H1 (cell line): ENCODE results near the gene AOPEP. TPM values are rescaled to one million over a fixed set of nuclear protein-coding genes. Genes with fewer than 3 reads are reported as not detected.

Experiments used
- CTCF ChIA-PET: fragments of 300-600 bp; sonication (Branson Sonifier 250); formaldehyde crosslinking; loops from one replicate; lab custom pipeline; 2021; ENCODE audit not compliant: partially characterized antibody; lab: Charles Lee
- POLR2A ChIA-PET: fragments of 300-600 bp; sonication (Branson Sonifier 250); formaldehyde crosslinking; loops from one replicate; lab custom pipeline; 2021; ENCODE audit warnings: inconsistent platforms; ENCODE audit not compliant: partially characterized antibody; lab: Charles Lee
- DNase-seq, 2 experiments: peaks; one replicate each; pipeline versions ENCODE4 v3.0.0 to v3.0.0-alpha.2; 2010 to 2022; ENCODE audit warnings: low spot score in 2 of 2, low read depth in 1 of 2, mixed read lengths in 1 of 2
- FAIRE-seq: peaks from 2 replicates; lab custom pipeline; 2011; peaks lifted over from hg19 to GRCh38; lab: Jason Lieb, UNC
- H2AFZ ChIP-seq: 2 replicates; pipeline ENCODE4 v1.8.1; 2012; ENCODE audit warnings: low read length, inconsistent platforms
- H2AK5ac ChIP-seq: 2 replicates; pipeline ENCODE4 v1.6.1; 2013; ENCODE audit warnings: low read depth, low read length
- H2BK120ac ChIP-seq: replicated peaks from 2 replicates; pipeline ENCODE3; 2013; ENCODE audit warnings: low read depth, low read length, inconsistent platforms
- H2BK12ac ChIP-seq: 2 replicates; pipeline ENCODE4 v1.6.1; 2013; ENCODE audit warnings: low read depth, low read length
- H2BK15ac ChIP-seq: 2 replicates; pipeline ENCODE4 v1.6.1; 2013; ENCODE audit warnings: low read length
- H2BK20ac ChIP-seq: 2 replicates; pipeline ENCODE4 v1.6.1; 2013; ENCODE audit warnings: low read length
- H2BK5ac ChIP-seq: 2 replicates; pipeline ENCODE4 v1.6.1; 2013; ENCODE audit warnings: low read depth, low read length
- H3K14ac ChIP-seq: 2 replicates; pipeline ENCODE4 v1.6.1; 2013; ENCODE audit warnings: inconsistent platforms; ENCODE audit not compliant: insufficient read length
- H3K18ac ChIP-seq: 2 replicates; pipeline ENCODE4 v1.6.1; 2013; ENCODE audit warnings: low read length; ENCODE audit errors: extremely low read depth
- H3K23ac ChIP-seq: 2 replicates; pipeline ENCODE4 v1.6.1; 2013; ENCODE audit warnings: inconsistent platforms; ENCODE audit not compliant: insufficient read length
- H3K23me2 ChIP-seq: 2 replicates; pipeline ENCODE4 v1.6.1; 2013; ENCODE audit warnings: low read depth, low read length
- H3K27ac ChIP-seq: 2 replicates; pipeline ENCODE4 v1.6.1; 2011; ENCODE audit warnings: low read depth, low read length, inconsistent platforms
- H3K27me3 ChIP-seq, 4 experiments: replicated peaks in 1 of 4; 1 replicate in 1 of 4; 2 replicates in 3 of 4; pipeline versions ENCODE4 v1.6.1 to v1.8.1; 2011 to 2013; ENCODE audit warnings: low read length in 3 of 4, mild to moderate bottlenecking in 3 of 4, inconsistent platforms in 2 of 4, mixed read lengths in 2 of 4, moderate library complexity in 1 of 4; ENCODE audit not compliant: control insufficient read depth in 3 of 4, insufficient read depth in 3 of 4; ENCODE audit errors: extremely low read depth in 1 of 4
- H3K36me3 ChIP-seq, 4 experiments: 2 replicates each; pipeline versions ENCODE4 v1.6.1 to v1.8.1; 2011 to 2013; ENCODE audit warnings: mild to moderate bottlenecking in 4 of 4, low read length in 3 of 4, moderate library complexity in 2 of 4, control low read depth in 1 of 4, inconsistent platforms in 1 of 4; ENCODE audit not compliant: insufficient read depth in 4 of 4, control insufficient read depth in 2 of 4
- H3K4ac ChIP-seq: replicated peaks from 2 replicates; pipeline ENCODE3; 2013; ENCODE audit warnings: low read length, low read depth, mixed read lengths, inconsistent platforms; ENCODE audit not compliant: insufficient read length
- H3K4me1 ChIP-seq, 4 experiments: replicated peaks in 1 of 4; 1 replicate in 1 of 4; 2 replicates in 3 of 4; pipeline versions ENCODE4 v1.6.1 to v1.8.1; 2011 to 2013; ENCODE audit warnings: low read length in 3 of 4, inconsistent platforms in 2 of 4, mixed read lengths in 1 of 4; ENCODE audit not compliant: insufficient read depth in 4 of 4, control insufficient read depth in 3 of 4
- H3K4me2 ChIP-seq, 2 experiments: 2 replicates each; pipeline versions ENCODE4 v1.6.1 to v1.8.1; 2011 to 2013; ENCODE audit warnings: low read depth in 2 of 2, low read length in 2 of 2, control low read depth in 1 of 2, inconsistent platforms in 1 of 2, mild to moderate bottlenecking in 1 of 2; ENCODE audit not compliant: insufficient read depth in 1 of 2
- H3K4me3 ChIP-seq, 4 experiments: fragments of 200-600, 300-600 bp in 1 of 4; sonication (generic), shearing (Covaris generic), sonication (Bioruptor Twin) in 1 of 4; 2 replicates each; pipeline versions ENCODE4 v1.5.1 to v1.8.1; 2011 to 2016; ENCODE audit warnings: low read length in 4 of 4, low read depth in 3 of 4, control low read depth in 2 of 4, inconsistent platforms in 2 of 4, mild to moderate bottlenecking in 2 of 4, mixed read lengths in 1 of 4, moderate library complexity in 1 of 4; ENCODE audit not compliant: insufficient read depth in 2 of 4; ENCODE audit errors: extremely low read depth in 1 of 4
- H3K56ac ChIP-seq: replicated peaks from 2 replicates; pipeline ENCODE3; 2013; ENCODE audit warnings: low read depth, mild to moderate bottlenecking, mixed read lengths, low read length, inconsistent platforms; ENCODE audit not compliant: insufficient read length
- H3K79me1 ChIP-seq: 2 replicates; pipeline ENCODE4 v1.6.1; 2013; ENCODE audit warnings: low read depth, low read length, control low read depth
- H3K79me2 ChIP-seq, 2 experiments: 2 replicates each; pipeline versions ENCODE4 v1.6.1 to v1.8.1; 2012 to 2013; ENCODE audit warnings: low read length in 2 of 2, mild to moderate bottlenecking in 2 of 2, inconsistent platforms in 1 of 2; ENCODE audit not compliant: insufficient read depth in 2 of 2, control insufficient read depth in 1 of 2
- H3K9ac ChIP-seq, 4 experiments: replicated peaks in 1 of 4; 1 replicate in 1 of 4; 2 replicates in 3 of 4; pipeline versions ENCODE4 v1.6.1 to v1.8.1; 2011 to 2013; ENCODE audit warnings: low read depth in 3 of 4, low read length in 3 of 4, control low read depth in 2 of 4, mild to moderate bottlenecking in 2 of 4, moderate library complexity in 2 of 4, inconsistent platforms in 1 of 4; ENCODE audit errors: extremely low read depth in 1 of 4
- H3K9me3 ChIP-seq, 2 experiments: 2 replicates each; pipeline versions ENCODE4 v1.6.1 to v1.8.1; 2012 to 2013; ENCODE audit warnings: mild to moderate bottlenecking in 2 of 2, moderate library complexity in 2 of 2, control low read depth in 1 of 2, inconsistent platforms in 1 of 2, low read depth in 1 of 2, low read length in 1 of 2, mixed read lengths in 1 of 2; ENCODE audit not compliant: insufficient read depth in 2 of 2
- H4K20me1 ChIP-seq, 2 experiments: replicated peaks in 1 of 2; 2 replicates each; pipeline versions ENCODE3 to v1.8.1; 2011 to 2013; ENCODE audit warnings: inconsistent platforms in 2 of 2, low read length in 2 of 2, mild to moderate bottlenecking in 1 of 2; ENCODE audit not compliant: insufficient read depth in 2 of 2, control insufficient read depth in 1 of 2
- H4K5ac ChIP-seq: 2 replicates; pipeline ENCODE4 v1.6.1; 2013; ENCODE audit warnings: low read length, low read depth, mixed read lengths, inconsistent platforms; ENCODE audit not compliant: insufficient read length
- H4K8ac ChIP-seq: 2 replicates; pipeline ENCODE4 v1.8.0; 2013; ENCODE audit warnings: mild to moderate bottlenecking, moderate library complexity, low read length, inconsistent platforms; ENCODE audit not compliant: insufficient read depth; ENCODE audit errors: extremely low read depth
- H4K91ac ChIP-seq: replicated peaks from 2 replicates; pipeline ENCODE3; 2013; ENCODE audit warnings: low read length, mixed read lengths, inconsistent platforms; ENCODE audit not compliant: insufficient read length
- BCL11A ChIP-seq, 2 experiments: IDR thresholded peaks; one replicate each; pipeline ENCODE4 v1.6.1; 2011; ENCODE audit warnings: low read depth in 2 of 2, low read length in 2 of 2, mild to moderate bottlenecking in 2 of 2
- CTBP2 ChIP-seq: IDR thresholded peaks from 2 replicates; pipeline ENCODE4 v1.7.0; 2011; ENCODE audit warnings: borderline replicate concordance, mild to moderate bottlenecking, moderate library complexity, mixed read lengths, low read length; ENCODE audit not compliant: insufficient read depth, insufficient read length
- E2F6 ChIP-seq: IDR thresholded peaks from 2 replicates; pipeline ENCODE4 v1.6.1; 2012; ENCODE audit warnings: inconsistent platforms
- EP300 ChIP-seq, 2 experiments: IDR thresholded peaks; 1 replicate in 1 of 2; 2 replicates in 1 of 2; pipeline ENCODE4 v1.6.1; 2011 to 2012; ENCODE audit warnings: low read depth in 2 of 2, low read length in 2 of 2, mild to moderate bottlenecking in 2 of 2, borderline replicate concordance in 1 of 2, inconsistent platforms in 1 of 2, moderate library complexity in 1 of 2
- JUND ChIP-seq: IDR thresholded peaks from 2 replicates; pipeline ENCODE4 v1.6.1; 2011; ENCODE audit warnings: mild to moderate bottlenecking, improper control_type of control experiment, low read length
- NRF1 ChIP-seq: IDR thresholded peaks from 2 replicates; pipeline ENCODE4 v1.6.1; 2011; ENCODE audit warnings: mild to moderate bottlenecking, low read depth, low read length, improper control_type of control experiment
- PHF8 ChIP-seq: fragments of 200-600 bp; sonication (generic); conservative IDR thresholded peaks from 2 replicates; pipeline ENCODE4 v1.7.1; 2012; ENCODE audit warnings: low read depth, mild to moderate bottlenecking, inconsistent platforms, low read length, moderate library complexity
- POLR2A ChIP-seq, 2 experiments: IDR thresholded peaks; 1 replicate in 1 of 2; 2 replicates in 1 of 2; pipeline ENCODE4 v1.6.1; 2011; ENCODE audit warnings: low read depth in 2 of 2, low read length in 2 of 2, mild to moderate bottlenecking in 2 of 2; ENCODE audit errors: control extremely low read depth in 1 of 2
- POU5F1 ChIP-seq: IDR thresholded peaks from 2 replicates; pipeline ENCODE4 v1.6.1; 2011; ENCODE audit warnings: low read depth, mild to moderate bottlenecking, low read length, moderate library complexity
- RFX5 ChIP-seq: IDR thresholded peaks from 2 replicates; pipeline ENCODE4 v1.6.1; 2011; ENCODE audit warnings: low read depth, low read length, improper control_type of control experiment, borderline replicate concordance
- SAP30 ChIP-seq: fragments of 300-600 bp; sonication (generic); IDR thresholded peaks from 2 replicates; pipeline ENCODE4 v1.7.1; 2012; ENCODE audit warnings: low read length, moderate library complexity, mild to moderate bottlenecking, inconsistent platforms; ENCODE audit not compliant: insufficient read depth, insufficient replicate concordance
- SIN3A ChIP-seq, 2 experiments: IDR thresholded peaks in 1 of 2; conservative IDR thresholded peaks in 1 of 2; 2 replicates each; pipeline ENCODE4 v1.6.1; 2011 to 2012; ENCODE audit warnings: low read length in 2 of 2, improper control_type of control experiment in 1 of 2, low read depth in 1 of 2, mild to moderate bottlenecking in 1 of 2
- WGBS, 2 experiments: shearing (Covaris generic) in 1 of 2; methylation state at CpG; one replicate each; pipeline versions ENCODE4 v1.1.6 to v1.1.7; 2013 to 2015; ENCODE audit warnings: low lambda C conversion rate in 2 of 2, mixed read lengths in 2 of 2, inconsistent platforms in 1 of 2, low coverage in 1 of 2, missing lambda C conversion rate in 1 of 2; ENCODE audit not compliant: insufficient replicate concordance in 2 of 2, insufficient coverage in 1 of 2, insufficient read length in 1 of 2; ENCODE audit errors: extremely low coverage in 1 of 2, missing lambda C conversion rate in 1 of 2; 5-methylcytosine and 5-hydroxymethylcytosine counted together
- polyA plus RNA-seq, 7 experiments: library from polyadenylated mRNA; depleted of rRNA in 3 of 7; stranded (reverse) in 5 of 7; unstranded in 2 of 7; fragments of >200 nt in 5 of 7; fragments of 200-250 nt in 2 of 7; gene quantifications; 1 replicate in 5 of 7; 2 replicates in 1 of 7; 4 replicates in 1 of 7; pipeline versions ENCODE4 v1.2.1 to v1.2.3, GENCODE V29; 2011 to 2013; ENCODE audit warnings: missing spikeins in 2 of 7, mixed read lengths in 2 of 7
- total RNA-seq: library from RNA; stranded (reverse); fragmentation: NEBNext Ultra II Directional; extraction: Animal tissue kit (Norgen Biotek cat#: 25700); gene quantifications from 2 replicates; pipeline ENCODE4 v1.2.1, GENCODE V29; 2021

Gene AOPEP
- total and polyA plus RNA-seq, 2 of the 8 experiments (the other 6 are each of a cell fraction or from before 2014, with no cell fraction given): 6.1 to 14.3 TPM

DNA sequence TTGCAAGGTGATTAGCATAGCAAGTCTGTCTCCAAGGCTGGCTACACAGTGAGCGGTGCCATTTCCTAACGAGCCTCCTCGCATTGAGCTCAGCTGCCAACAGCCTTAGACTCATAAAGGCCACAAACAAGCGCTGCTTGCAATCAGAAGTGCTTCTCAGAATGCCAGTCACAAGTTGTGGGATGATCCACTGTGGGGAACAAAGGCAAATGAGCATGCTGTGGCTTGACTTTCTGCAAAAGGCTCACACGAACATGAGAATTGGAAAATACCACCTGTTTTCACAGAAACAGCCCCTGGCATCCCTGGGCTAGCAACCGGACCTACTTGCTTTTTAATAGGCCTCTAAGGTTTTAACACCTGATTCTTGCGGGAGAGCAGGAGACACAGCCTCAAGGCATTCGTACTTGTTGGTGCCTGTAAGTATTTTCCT is 375.5 kb downstream of the AOPEP start:
- H3K56ac ChIP-seq: no peak overlapping the region
- no peaks in the 10 kb centered on the region for H4K20me1 ChIP-seq
- no peak overlapping the region for H2BK5ac ChIP-seq
- H2AK5ac ChIP-seq: no peak overlapping the region
- no peak overlapping the region for H3K23ac ChIP-seq
- H4K8ac ChIP-seq: no peak overlapping the region
- no peak overlapping the region for H2BK15ac ChIP-seq
- peaks cover 0 to 4% (median 0%) of the 10 kb centered on the region in 4 experiments; a peak in 1 of 8 replicates for H3K36me3 ChIP-seq
- DNase-seq: no peak
- no peak for FAIRE-seq
- H3K18ac ChIP-seq: no peak overlapping the region
- no peak overlapping the region for H3K27ac ChIP-seq
- no peaks in the 10 kb centered on the region for H3K79me1 ChIP-seq
- no peaks in the 10 kb centered on the region for H3K27me3 ChIP-seq
- POLR2A ChIA-PET: no interaction called here
- no peak overlapping the region for H2BK120ac ChIP-seq
- H2AFZ ChIP-seq: no peak overlapping the region
- CTCF ChIA-PET: interaction anchor here (0.8 to 13.8 kb wide), 15 partner anchors 9 to 421 kb away, joined by 3 to 209 read pairs (median 6); no protein-coding TSS in a partner anchor
- no peak overlapping the region for H4K91ac ChIP-seq
- H3K4me2 ChIP-seq: no peak overlapping the region
- peaks cover 2% of the 10 kb centered on the region; the same call in 1 of the 2 replicates for H3K23me2 ChIP-seq
- H3K4me3 ChIP-seq: no peak overlapping the region
- H2BK12ac ChIP-seq: no peak overlapping the region
- peaks cover 0 to 8% (median 2%) of the 10 kb centered on the region in 4 experiments; a peak in 5 of 7 replicates for H3K4me1 ChIP-seq
- no peak overlapping the region for H3K9ac ChIP-seq
- WGBS, 2 experiments: 90% methylated on average over 8 of the region's 8 CpGs; no CpG with 5 or more reads in 1 of the 2 experiments
- no peak overlapping the region for H3K14ac ChIP-seq
- H3K79me2 ChIP-seq: no peaks in the 10 kb centered on the region
- no peak overlapping the region for H3K4ac ChIP-seq
- no peak overlapping the region for H2BK20ac ChIP-seq
- no peaks in the 10 kb centered on the region for H3K9me3 ChIP-seq
- no peak overlapping the region for H4K5ac ChIP-seq
- no peak for TF ChIP-seq BCL11A (IDR thresholded peaks at IDR 0.05; ENCODE audit: low read depth in 2 of 2, low read length in 2 of 2)
- no peak for TF ChIP-seq SIN3A (conservative IDR thresholded peaks at IDR 0.05 in 1 of 2, IDR thresholded peaks at IDR 0.05 in 1 of 2; ENCODE audit: low read depth in 1 of 2, low read length in 2 of 2)
- no peak for TF ChIP-seq SAP30
- no peak for TF ChIP-seq EP300 (IDR thresholded peaks at IDR 0.05; ENCODE audit: borderline replicate concordance in 1 of 2, low read depth in 2 of 2, low read length in 2 of 2)
- no peak for TF ChIP-seq POLR2A (IDR thresholded peaks at IDR 0.05; ENCODE audit: control extremely low read depth in 1 of 2, low read depth in 2 of 2, low read length in 2 of 2)
- no peak for TF ChIP-seq NRF1
- no peak for TF ChIP-seq CTBP2
- TF ChIP-seq RFX5: no peak
- no peak for TF ChIP-seq POU5F1
- no peak for TF ChIP-seq PHF8
- TF ChIP-seq E2F6: no peak
- TF ChIP-seq JUND: no peak
